Left lung (tissue), 10 donors: ENCODE data around the gene ABCG1. TPM values are rescaled to one million over a fixed set of nuclear protein-coding genes. Genes with fewer than 3 reads are reported as not detected.
A peak's percentile ranks its signal among the peaks of the same experiment; 100 is the strongest.

Experiments
- ATAC-seq: fragments of 200-7000 bp; cut with Tn5 transposase; one replicate; pipeline ENCODE4 v1.9.1; 2020; ENCODE audit warnings: moderate library complexity
- DNase-seq, 4 donors: peaks; one replicate each; pipeline ENCODE4 v3.0.0-alpha.2; 2013 to 2020
- H3K27ac ChIP-seq, 2 donors: fragments of 200-600 bp; sonication (generic) in 1 of 2; one replicate each; pipeline versions ENCODE4 v1.5.0 to v1.8.0; 2020 to 2021
- H3K27me3 ChIP-seq, 2 donors: fragments of 200-600 bp; sonication (generic) in 1 of 2; one replicate each; pipeline versions ENCODE4 v1.5.0 to v1.8.0; 2020 to 2021
- H3K36me3 ChIP-seq, 2 donors: fragments of 200-600 bp; sonication (generic) in 1 of 2; one replicate each; pipeline versions ENCODE4 v1.5.0 to v1.8.0; 2020 to 2021
- H3K4me1 ChIP-seq, 2 donors: fragments of 200-600 bp; one replicate each; pipeline ENCODE4 v1.8.0; 2021
- H3K4me3 ChIP-seq, 2 donors: fragments of 200-600 bp; sonication (generic) in 1 of 2; one replicate each; pipeline versions ENCODE4 v1.5.0 to v1.8.0; 2020 to 2021; ENCODE audit warnings: mild to moderate bottlenecking in 1 of 2
- H3K9me3 ChIP-seq, 2 donors: fragments of 200-600 bp; sonication (generic) in 1 of 2; one replicate each; pipeline versions ENCODE4 v1.5.0 to v1.8.0; 2020 to 2021
- intact Hi-C, 2 donors: fragments of 100-400 bp; cut with DNase I; formaldehyde crosslinking; loops; one replicate each; pipeline versions ENCODE4 v1.11.2 to v1.14.2; 2022
- polyA plus RNA-seq, 6 donors: library from polyadenylated mRNA; unstranded; fragments of 120-200 nt; gene quantifications; one replicate each; pipeline ENCODE4 v1.2.1, GENCODE V29; 2013; ENCODE audit not compliant: insufficient read length in 6 of 6
- total RNA-seq, 2 donors: library from RNA; stranded (reverse); fragmentation: NEBNext Ultra II Directional; extraction: Animal tissue kit (Norgen Biotek cat#: 25700); gene quantifications; one replicate each; pipeline ENCODE4 v1.2.1, GENCODE V29; 2021
- TF ChIP-seq, protein P1 (sequence below), 2 donors: fragments of 200-600 bp; sonication (generic) in 1 of 2; IDR thresholded peaks; one replicate each; pipeline versions ENCODE4 v1.5.0 to v1.8.0; 2021; ENCODE audit warnings: antibody characterized with exemption in 2 of 2
- donor health status: DM: no; HTN: yes; CAD: no.
- donor health status: DM: no; HTN: no; CAD: no.

Gene ABCG1
- total and polyA plus RNA-seq, 8 donors, result 6.8 to 53.8 (median 10.5) TPM

DNA sequence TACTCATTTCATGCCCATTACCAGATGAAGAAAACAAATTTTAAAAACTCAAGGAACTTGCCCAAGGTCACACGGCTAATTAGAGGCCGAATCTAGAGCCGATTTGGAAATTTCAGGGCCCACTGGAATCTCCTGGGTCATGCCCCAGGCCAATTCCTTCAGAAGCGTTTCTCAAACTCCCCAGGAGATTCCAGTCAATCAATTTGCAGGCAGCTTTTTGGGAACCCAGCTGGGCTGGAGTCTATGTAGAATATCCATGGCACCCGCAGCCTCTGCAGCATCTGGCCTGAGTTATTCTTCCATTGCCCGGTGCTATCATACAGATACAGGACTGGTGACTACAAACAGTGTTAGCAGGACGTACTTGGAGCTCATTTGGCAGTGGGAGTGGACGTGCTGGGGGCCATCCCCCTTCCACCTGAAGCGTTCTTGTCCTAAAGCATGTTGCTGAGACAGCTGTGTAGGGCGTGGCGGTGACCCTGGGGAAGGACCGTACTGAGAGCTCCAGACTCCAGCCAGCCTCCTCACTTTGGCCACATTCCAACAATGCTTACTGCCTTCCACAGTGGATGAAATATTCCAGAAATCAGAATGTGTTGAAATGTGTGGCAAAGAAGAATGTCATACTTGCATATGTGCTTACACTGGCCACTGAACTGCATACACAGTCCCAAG lies 38.3 kb downstream of the ABCG1 start:
- intact Hi-C loops, result loop anchor here in 1 of 2 donors (10.0 kb wide), 1 partner anchor 92 kb away; no protein-coding TSS in a partner anchor
- Histone ChIP-seq H3K4me1 (peaks cover 0 to 37% of the 10 kb centered on the region in 2 donors), H3K9me3 (no peaks in the 10 kb centered on the region), H3K36me3 (no peaks in the 10 kb centered on the region), H3K27me3 (no peaks in the 10 kb centered on the region), H3K4me3 (no peak overlapping the region), H3K27ac (no peak overlapping the region)
- DNase-seq (peak in 1 of 4 donors; percentile 53), ATAC-seq (no peak)
- TF ChIP-seq, protein P1, sequence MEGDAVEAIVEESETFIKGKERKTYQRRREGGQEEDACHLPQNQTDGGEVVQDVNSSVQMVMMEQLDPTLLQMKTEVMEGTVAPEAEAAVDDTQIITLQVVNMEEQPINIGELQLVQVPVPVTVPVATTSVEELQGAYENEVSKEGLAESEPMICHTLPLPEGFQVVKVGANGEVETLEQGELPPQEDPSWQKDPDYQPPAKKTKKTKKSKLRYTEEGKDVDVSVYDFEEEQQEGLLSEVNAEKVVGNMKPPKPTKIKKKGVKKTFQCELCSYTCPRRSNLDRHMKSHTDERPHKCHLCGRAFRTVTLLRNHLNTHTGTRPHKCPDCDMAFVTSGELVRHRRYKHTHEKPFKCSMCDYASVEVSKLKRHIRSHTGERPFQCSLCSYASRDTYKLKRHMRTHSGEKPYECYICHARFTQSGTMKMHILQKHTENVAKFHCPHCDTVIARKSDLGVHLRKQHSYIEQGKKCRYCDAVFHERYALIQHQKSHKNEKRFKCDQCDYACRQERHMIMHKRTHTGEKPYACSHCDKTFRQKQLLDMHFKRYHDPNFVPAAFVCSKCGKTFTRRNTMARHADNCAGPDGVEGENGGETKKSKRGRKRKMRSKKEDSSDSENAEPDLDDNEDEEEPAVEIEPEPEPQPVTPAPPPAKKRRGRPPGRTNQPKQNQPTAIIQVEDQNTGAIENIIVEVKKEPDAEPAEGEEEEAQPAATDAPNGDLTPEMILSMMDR (IDR thresholded peaks at IDR 0.05), result no peak

DNA sequence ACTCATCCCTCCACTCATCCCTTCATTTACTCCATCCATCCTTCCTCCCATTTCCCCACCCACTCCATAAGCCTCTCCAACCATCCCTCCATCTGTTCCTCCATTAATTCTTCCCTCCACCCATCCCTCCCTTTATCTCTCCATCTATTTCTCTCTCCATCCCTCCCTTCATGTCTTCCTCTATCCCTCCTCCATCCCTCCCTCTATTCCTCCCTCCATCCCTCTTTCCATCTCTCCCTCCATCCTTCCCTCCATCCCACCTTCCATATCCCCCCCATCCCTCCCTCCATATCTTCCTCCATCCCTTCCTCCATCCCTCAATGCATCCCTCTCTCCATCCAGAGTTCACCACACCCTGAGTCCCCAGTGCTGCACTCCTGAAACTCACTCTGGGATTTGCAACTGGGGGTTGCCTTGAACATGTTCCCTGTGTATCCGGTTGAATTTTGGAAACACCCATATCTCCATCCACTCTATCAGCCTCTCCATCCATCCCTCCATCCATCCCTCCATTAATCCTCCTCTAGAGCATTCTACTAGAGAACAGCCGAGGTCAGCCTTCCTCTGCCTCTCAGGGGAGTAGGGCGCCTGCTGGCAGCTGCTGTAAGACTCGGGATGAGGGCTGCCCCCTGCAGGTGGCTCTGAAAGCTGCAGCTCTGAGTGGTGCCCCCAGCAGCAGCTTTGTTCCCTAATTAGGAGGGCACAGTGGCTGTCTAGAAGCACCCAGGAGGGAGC lies 39.4 kb downstream of the ABCG1 start:
- Histone ChIP-seq H3K4me1 (peaks cover 0 to 47% of the 10 kb centered on the region in 2 donors), H3K9me3 (no peaks in the 10 kb centered on the region), H3K27ac (no peak overlapping the region), H3K4me3 (no peak overlapping the region), H3K27me3 (no peaks in the 10 kb centered on the region), H3K36me3 (no peaks in the 10 kb centered on the region)
- peak in 3 of 4 donors; percentile 55 to 93 (median 70) for DNase-seq
- intact Hi-C loops, result loop anchor here in 1 of 2 donors (10.0 kb wide), 1 partner anchor 94 kb away; no protein-coding TSS in a partner anchor
- ATAC-seq, result peak; percentile 82
- TF ChIP-seq, protein P1 (IDR thresholded peaks at IDR 0.05), result peak; percentile 80 to 93

DNA sequence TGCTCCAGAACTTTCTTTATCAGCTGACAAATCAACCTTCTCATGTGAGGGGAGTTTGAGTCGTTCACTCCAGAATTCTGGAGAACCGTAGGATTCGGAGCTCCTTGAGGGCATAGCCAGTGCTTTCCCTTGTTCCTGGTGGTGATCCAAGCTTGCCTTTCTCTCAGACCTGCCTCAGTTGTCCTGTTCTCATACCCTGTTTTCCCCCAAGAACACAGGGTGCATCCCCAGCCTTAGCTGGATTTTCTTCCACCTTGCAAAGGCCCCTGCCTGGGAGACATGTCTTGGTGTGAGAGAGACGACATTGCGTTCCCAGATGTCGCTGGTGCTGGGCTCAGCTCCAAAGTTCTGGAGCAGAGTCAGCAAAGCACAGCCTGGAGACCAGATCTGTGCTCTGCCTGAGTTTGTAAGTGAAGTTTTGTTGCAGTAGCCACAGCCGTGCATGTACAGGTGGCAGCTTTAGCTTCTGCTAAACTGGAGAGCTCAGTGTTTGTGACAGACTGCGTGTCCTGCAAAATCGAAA lies 40.0 kb downstream of the ABCG1 start:
- no peaks in the 10 kb centered on the region for H3K27me3 ChIP-seq
- intact Hi-C loops, result loop anchor here in 1 of 2 donors (10.0 kb wide), 1 partner anchor 94 kb away; no protein-coding TSS in a partner anchor
- no peak overlapping the region for H3K4me3 ChIP-seq
- ATAC-seq (no peak), DNase-seq (peak in 1 of 4 donors; percentile 18)
- no peak overlapping the region for H3K27ac ChIP-seq
- no peaks in the 10 kb centered on the region for H3K9me3 ChIP-seq
- no peaks in the 10 kb centered on the region for H3K36me3 ChIP-seq
- peaks cover 0 to 54% of the 10 kb centered on the region in 2 donors for H3K4me1 ChIP-seq
- TF ChIP-seq, protein P1 (IDR thresholded peaks at IDR 0.05), result peak in 1 of 2 donors; percentile 49

DNA sequence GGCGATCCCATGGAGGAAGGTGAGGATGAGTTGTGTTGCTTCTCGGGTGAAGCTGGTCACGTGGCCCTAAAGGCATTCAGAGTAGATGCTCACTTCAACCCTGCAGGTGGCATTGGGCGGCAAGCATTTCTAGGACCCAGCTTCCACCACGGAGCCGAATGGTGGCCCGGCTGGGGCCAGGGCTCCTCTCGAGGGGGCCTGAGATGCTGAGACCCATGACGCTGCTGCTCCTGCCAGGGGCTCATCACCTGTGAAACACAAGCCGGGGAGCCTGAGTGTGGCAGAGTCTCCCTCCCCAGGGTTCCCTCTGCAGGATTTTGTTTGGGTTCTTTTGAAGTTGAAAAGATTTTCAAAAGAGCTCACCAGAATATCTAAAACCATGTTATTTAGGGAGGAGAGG lies 41.2 kb downstream of the ABCG1 start:
- Histone ChIP-seq H3K27me3 (no peaks in the 10 kb centered on the region), H3K4me3 (no peak overlapping the region), H3K9me3 (no peaks in the 10 kb centered on the region), H3K4me1 (peaks cover 0 to 61% of the 10 kb centered on the region in 2 donors), H3K36me3 (no peaks in the 10 kb centered on the region), H3K27ac (no peak overlapping the region)
- ATAC-seq, result no peak
- peak in 1 of 4 donors; percentile 61 for DNase-seq
- intact Hi-C loops, result no loop called here
- TF ChIP-seq, protein P1 (IDR thresholded peaks at IDR 0.05), result no peak

DNA sequence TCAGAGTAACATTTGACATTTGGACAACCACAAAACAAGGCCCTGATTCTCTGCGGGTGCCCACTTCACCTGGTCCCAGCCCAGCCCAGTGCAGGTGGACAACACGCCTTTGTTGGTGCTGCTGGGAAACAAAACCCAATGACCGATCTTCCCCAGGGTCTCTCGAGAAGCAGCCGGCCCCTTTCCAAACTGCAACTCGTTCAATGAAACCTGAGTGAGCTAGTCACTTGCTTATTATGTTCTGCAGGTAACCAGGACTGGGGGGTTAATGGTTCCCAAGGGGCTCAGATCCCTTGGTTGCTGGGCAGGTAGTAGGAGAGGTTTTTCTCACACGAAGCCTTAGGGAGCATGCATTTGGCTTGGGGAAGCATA lies 42.9 kb downstream of the ABCG1 start:
- Histone ChIP-seq H3K4me3 (no peak overlapping the region), H3K27me3 (no peaks in the 10 kb centered on the region), H3K27ac (peak overlapping the region in 1 of 2 donors; percentile 85), H3K4me1 (peaks cover 0 to 77% of the 10 kb centered on the region in 2 donors), H3K36me3 (no peaks in the 10 kb centered on the region), H3K9me3 (no peaks in the 10 kb centered on the region)
- TF ChIP-seq, protein P1 (IDR thresholded peaks at IDR 0.05), result no peak
- no peak for ATAC-seq
- intact Hi-C loops, result no loop called here
- DNase-seq, result peak in 1 of 4 donors; percentile 13
